ENCODE measurements around the gene SLC47A1. TPM values are rescaled to one million over a fixed set of nuclear protein-coding genes. Genes with fewer than 3 reads are reported as not detected.
A peak's percentile ranks its signal among the peaks of the same experiment; 100 is the strongest.
"Not testable (repeated sequence)": the region's sequence is repeated elsewhere in the genome, so short reads cannot be mapped to it uniquely, and the experiment has no call there.

SLC47A1 gene
- total RNA-seq, 3 donors from 2014 or later: 3.8 to 22.1 (median 8.8) TPM

DNA sequence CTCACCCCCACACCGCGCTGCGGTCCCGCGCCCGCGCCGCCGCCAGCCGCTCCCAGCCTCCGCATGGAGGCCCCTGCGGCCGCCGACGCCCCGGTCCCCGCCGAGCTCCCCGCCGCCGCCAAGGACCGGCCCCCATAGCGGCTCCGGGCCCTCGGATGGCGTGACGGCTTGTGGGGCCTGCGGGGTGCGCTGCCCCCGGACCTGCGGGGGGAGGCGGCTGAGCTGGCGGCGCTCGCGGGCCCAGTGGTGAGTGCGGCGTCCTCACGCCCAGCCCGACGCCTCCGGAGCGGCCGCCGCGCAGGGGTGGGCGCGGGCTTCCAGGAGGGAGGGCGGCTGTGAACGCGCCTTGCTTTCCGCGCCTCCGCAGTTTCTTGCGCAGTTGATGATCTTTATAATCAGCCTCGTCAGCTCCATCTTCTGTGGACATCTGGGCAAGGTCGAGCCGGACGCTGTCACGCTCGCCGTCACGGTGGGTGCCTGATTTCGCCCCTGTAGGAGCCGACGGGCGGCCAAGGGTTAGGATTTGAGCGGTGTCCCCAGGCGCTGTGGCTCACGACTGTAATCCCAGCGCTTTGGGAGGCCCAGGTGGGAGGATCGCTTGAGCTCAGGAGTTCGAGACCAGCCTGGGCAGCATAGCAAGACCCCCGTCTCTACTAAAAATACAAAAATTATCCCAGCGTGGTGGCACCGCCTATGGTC lies 46.4 kb downstream of the SLC47A1 start:
- H3K27me3 ChIP-seq: peaks cover 0 to 13% of the 10 kb centered on the region in 2 donors
- intact Hi-C loops (cut with DNase I; ENCODE audit: low total_unique reads): no loop called here
- H3K4me1 ChIP-seq: no peaks in the 10 kb centered on the region
- TF ChIP-seq POLR2AphosphoS5 (IDR thresholded peaks at IDR 0.05) (no peak), POLR2A (IDR thresholded peaks at IDR 0.05) (no peak)
- TF ChIP-seq, protein P1, sequence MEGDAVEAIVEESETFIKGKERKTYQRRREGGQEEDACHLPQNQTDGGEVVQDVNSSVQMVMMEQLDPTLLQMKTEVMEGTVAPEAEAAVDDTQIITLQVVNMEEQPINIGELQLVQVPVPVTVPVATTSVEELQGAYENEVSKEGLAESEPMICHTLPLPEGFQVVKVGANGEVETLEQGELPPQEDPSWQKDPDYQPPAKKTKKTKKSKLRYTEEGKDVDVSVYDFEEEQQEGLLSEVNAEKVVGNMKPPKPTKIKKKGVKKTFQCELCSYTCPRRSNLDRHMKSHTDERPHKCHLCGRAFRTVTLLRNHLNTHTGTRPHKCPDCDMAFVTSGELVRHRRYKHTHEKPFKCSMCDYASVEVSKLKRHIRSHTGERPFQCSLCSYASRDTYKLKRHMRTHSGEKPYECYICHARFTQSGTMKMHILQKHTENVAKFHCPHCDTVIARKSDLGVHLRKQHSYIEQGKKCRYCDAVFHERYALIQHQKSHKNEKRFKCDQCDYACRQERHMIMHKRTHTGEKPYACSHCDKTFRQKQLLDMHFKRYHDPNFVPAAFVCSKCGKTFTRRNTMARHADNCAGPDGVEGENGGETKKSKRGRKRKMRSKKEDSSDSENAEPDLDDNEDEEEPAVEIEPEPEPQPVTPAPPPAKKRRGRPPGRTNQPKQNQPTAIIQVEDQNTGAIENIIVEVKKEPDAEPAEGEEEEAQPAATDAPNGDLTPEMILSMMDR (IDR thresholded peaks at IDR 0.05): no peak
- no peak for DNase-seq (ENCODE audit: low spot score in 2 of 2)
- no peaks in the 10 kb centered on the region for H3K9me3 ChIP-seq
- no peaks in the 10 kb centered on the region for H3K36me3 ChIP-seq
- H3K4me3 ChIP-seq: peak overlapping the region; percentile 40 to 80 (median 52)
- peak overlapping the region in 1 of 2 donors; percentile 58 for H3K27ac ChIP-seq

DNA sequence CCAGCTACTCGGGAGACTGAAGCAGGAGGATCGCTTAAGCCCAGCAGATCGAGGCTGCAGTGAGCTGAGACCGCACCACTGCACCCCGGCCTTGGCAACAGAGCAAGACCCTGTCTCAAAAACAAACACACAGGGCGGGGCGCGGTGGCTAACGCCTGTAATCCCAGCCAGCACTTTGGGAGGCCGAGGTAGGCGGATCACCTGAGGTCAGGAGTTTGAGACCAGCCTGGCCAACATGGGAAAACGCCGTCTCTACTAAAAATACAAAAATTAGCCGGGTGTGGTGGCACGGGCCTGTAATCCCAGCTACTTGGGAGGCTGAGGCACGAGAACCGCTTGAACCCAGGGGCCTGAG lies 46.9 kb downstream of the SLC47A1 start:
- DNase-seq (ENCODE audit: low spot score in 2 of 2); intact Hi-C loops (cut with DNase I; ENCODE audit: low total_unique reads); H3K9me3 ChIP-seq; H3K4me1 ChIP-seq; H3K27ac ChIP-seq; H3K36me3 ChIP-seq: not testable (repeated sequence)
- H3K4me3 ChIP-seq: peak overlapping the region; percentile 40 to 80 (median 52)
- peaks cover 0 to 13% of the 10 kb centered on the region in 2 donors for H3K27me3 ChIP-seq

DNA sequence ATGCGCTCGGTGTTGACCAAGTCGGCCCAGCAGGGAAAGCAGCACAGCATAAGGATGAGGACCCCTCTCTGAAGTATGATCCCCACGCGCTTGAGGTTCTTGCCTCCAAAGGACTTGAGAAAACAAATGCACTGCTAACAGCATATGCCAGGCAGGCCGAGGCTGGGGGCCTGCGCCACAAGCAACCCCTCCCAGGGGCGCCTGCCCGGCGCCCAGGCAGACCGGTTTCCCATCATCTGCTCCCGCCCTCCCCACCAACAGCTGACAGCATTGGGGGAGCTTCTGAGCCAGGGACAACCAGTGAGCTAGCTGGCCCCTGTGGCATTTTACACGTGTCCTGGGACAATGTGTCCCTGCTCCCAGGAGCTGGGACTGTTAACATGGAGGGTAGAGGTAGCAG lies 48.5 kb downstream of the SLC47A1 start:
- H3K27me3 ChIP-seq: peaks cover 0 to 13% of the 10 kb centered on the region in 2 donors
- intact Hi-C loops (cut with DNase I; ENCODE audit: low total_unique reads); DNase-seq (ENCODE audit: low spot score in 2 of 2): not testable (repeated sequence)

DNA sequence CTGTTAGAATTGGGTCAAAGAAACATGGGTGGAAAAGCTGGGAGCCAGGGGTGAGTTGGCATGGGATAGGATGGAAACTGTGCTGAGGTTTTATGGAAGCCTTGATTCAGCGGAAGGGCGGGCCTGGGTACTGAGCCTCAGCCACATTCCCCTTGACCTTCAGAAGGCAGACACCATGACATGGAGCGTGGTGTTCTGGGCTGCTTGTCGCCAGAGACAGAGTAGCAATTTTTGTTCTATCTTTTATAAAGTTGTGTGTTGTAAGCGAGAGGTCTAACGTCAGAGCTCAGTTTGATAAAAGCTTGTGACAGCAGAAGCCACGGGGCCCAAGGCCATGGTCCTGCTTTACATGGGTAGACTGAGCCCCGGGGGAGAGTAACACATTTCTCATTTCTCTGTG lies 50.2 kb downstream of the SLC47A1 start:
- Histone ChIP-seq H3K4me1 (no peaks in the 10 kb centered on the region), H3K27me3 (peaks cover 0 to 13% of the 10 kb centered on the region in 2 donors), H3K36me3 (no peaks in the 10 kb centered on the region), H3K9me3 (no peaks in the 10 kb centered on the region), H3K4me3 (no peak overlapping the region), H3K27ac (no peak overlapping the region)
- TF ChIP-seq, protein P1 (IDR thresholded peaks at IDR 0.05): no peak
- TF ChIP-seq POLR2AphosphoS5 (IDR thresholded peaks at IDR 0.05) (no peak), POLR2A (IDR thresholded peaks at IDR 0.05) (no peak)
- no peak for DNase-seq (ENCODE audit: low spot score in 2 of 2)
- intact Hi-C loops (cut with DNase I; ENCODE audit: low total_unique reads): no loop called here

More for the DNA sequence above, 48.5 kb downstream of the SLC47A1 start:
- H3K36me3 ChIP-seq, H3K27ac ChIP-seq, H3K9me3 ChIP-seq, H3K4me3 ChIP-seq, H3K4me1 ChIP-seq: not testable (repeated sequence)

DNA sequence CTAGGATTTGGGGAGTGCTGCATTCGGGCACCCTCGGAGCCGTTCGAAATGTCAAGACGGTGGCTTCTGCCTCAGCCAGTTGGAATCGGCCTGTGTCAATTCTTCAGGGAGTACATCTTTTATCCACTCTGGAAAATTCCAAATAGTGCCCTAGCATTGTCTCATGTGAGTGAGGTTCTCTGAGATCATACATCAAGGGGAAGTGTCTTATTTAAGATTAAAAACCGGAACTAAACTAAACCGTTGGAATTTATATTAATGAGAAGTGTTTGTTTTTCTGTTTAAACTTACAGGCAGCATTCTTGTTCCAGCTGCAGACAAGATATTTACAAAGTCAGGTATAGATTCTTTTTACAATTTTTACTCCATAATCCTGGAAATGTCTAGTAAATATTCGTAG lies 56.8 kb downstream of the SLC47A1 start:
- H3K4me3 ChIP-seq: no peak overlapping the region
- no peaks in the 10 kb centered on the region for H3K4me1 ChIP-seq
- H3K27ac ChIP-seq: no peak overlapping the region
- intact Hi-C loops (cut with DNase I; ENCODE audit: low total_unique reads): no loop called here
- DNase-seq (ENCODE audit: low spot score in 2 of 2): no peak
- TF ChIP-seq, protein P1 (IDR thresholded peaks at IDR 0.05): no peak
- no peak for TF ChIP-seq POLR2A (IDR thresholded peaks at IDR 0.05)
- no peak for TF ChIP-seq POLR2AphosphoS5 (IDR thresholded peaks at IDR 0.05)
- no peaks in the 10 kb centered on the region for H3K36me3 ChIP-seq
- H3K27me3 ChIP-seq: no peaks in the 10 kb centered on the region
- no peaks in the 10 kb centered on the region for H3K9me3 ChIP-seq

DNA sequence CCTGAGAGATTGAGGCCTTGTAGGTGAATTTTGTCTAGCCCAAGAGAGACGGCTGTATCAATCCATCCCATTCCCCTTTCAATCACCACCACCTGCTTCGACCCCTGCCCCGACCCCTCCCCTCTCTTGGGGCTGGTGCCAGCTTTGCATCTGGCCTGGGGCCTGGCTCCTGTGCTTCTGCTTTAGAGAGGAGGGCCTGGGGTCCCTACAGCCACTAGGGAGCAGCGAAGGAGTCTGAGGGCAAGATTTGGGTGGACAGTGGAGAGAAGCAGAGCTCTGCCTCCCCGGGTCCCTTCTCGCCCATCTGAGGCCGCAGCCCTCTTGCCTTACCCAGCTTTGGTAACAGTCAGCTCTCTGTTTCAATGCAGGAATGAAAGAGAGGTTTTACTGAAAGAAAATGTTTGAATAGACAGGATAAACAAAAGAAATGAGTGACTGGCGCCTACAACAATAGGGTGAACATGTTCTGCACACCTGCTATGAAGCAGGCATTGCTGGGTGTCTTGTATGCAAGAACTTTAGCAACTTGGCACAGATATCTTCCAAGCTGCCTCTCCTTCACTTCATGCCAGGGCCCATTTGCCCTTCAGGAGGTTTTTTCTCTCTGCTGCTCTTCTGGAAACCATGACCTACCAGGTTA lies 57.4 kb downstream of the SLC47A1 start:
- intact Hi-C loops (cut with DNase I; ENCODE audit: low total_unique reads): no loop called here
- no peak for DNase-seq (ENCODE audit: low spot score in 2 of 2)
- TF ChIP-seq, protein P1 (IDR thresholded peaks at IDR 0.05): no peak
- no peak for TF ChIP-seq POLR2A (IDR thresholded peaks at IDR 0.05)
- no peak for TF ChIP-seq POLR2AphosphoS5 (IDR thresholded peaks at IDR 0.05)
- Histone ChIP-seq H3K4me3 (no peak overlapping the region), H3K4me1 (no peaks in the 10 kb centered on the region), H3K9me3 (no peaks in the 10 kb centered on the region), H3K36me3 (no peaks in the 10 kb centered on the region), H3K27me3 (no peaks in the 10 kb centered on the region), H3K27ac (no peak overlapping the region)
